Measurements from ENCODE around the gene GAPT. TPM values are rescaled to one million over a fixed set of nuclear protein-coding genes. Genes with fewer than 3 reads are reported as not detected.

GAPT gene
- total RNA-seq, 1 experiment from 2014 or later = not detected

DNA sequence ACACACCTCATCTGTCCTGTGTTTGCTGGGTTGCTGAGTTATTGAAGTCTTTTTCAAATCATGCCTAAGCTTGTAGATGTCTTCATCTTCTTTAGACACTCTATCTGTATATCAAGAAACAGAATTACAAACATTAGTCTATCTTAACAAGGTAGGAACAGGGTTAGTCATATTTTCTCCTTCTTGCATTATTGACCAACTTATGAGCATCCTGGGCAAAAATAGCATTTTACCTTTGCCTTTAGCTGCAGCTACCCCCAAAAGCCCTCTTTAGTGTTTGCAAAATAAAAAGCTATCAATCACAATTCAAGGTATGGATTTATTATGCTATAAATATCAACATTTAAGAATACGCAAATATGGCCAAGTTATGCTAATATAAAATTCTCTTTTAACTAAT lies 34.7 kb upstream of the GAPT start:
- Histone ChIP-seq H3K4me3 (peak overlapping the region; percentile 93), H3K4me1 (replicated peaks) (peaks cover 38% of the 10 kb centered on the region), H3K36me3 (peaks cover 84% of the 10 kb centered on the region), H3K27ac (no peak overlapping the region), H3K9me3 (replicated peaks) (no peaks in the 10 kb centered on the region), H3K27me3 (replicated peaks) (no peaks in the 10 kb centered on the region)
- no peak for DNase-seq (ENCODE audit: low read depth in 1 of 2, low spot score in 2 of 2)

DNA sequence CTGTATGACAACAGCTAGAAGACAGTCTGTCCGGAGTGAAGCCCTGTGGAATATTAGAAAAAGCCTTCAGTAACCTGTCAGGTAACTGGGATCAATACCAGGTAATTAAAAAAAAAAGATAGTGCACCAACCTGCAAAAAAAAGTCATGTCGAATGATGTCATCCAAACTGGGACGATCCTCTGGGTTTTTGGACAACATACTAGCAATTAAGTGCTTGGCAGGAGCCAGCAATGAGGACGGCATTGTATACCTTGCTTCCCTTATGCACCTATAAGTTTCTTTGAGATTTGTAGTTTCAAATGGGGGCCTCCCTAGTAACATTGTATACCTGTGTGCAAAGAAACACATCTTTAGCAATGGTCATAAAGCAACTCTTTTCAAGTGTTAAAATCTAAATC lies 34.2 kb upstream of the GAPT start:
- no peak overlapping the region for H3K27ac ChIP-seq
- peaks cover 43% of the 10 kb centered on the region for H3K4me1 ChIP-seq (replicated peaks)
- peaks cover 78% of the 10 kb centered on the region for H3K36me3 ChIP-seq
- H3K27me3 ChIP-seq (replicated peaks) = no peaks in the 10 kb centered on the region
- H3K9me3 ChIP-seq (replicated peaks) = no peaks in the 10 kb centered on the region
- DNase-seq (ENCODE audit: low read depth in 1 of 2, low spot score in 2 of 2) = no peak
- peak overlapping the region; percentile 93 for H3K4me3 ChIP-seq

DNA sequence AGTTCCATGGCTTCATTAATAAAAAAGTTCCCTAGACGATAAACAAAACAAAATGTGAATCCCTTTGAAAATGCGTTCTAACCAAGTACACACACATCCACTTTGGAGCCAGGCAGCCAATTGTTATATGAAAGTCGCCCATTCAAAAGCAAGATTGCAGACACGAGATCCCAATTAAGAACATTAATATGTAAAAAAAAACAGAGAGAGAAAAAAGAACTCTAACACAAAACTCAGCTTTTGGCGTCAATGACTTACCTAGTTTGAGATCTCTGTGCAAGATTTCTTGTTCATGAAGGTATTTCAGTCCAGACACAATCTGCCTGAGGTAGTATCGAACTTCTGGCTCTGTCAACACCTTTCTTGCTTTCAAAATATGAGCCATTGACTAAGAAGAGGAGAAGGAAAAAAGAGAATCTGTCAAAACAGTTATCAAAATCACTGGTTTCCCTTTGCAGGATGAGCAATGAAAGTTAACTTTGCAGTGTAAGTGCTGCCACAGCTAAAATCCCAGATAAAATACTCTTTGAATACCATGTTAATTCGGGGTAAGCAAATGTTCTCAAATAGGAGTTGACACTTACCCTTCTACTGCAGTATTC lies 33.0 kb upstream of the GAPT start:
- DNase-seq (ENCODE audit: low read depth in 1 of 2, low spot score in 2 of 2) = no peak
- Histone ChIP-seq H3K36me3 (peaks cover 66% of the 10 kb centered on the region), H3K27ac (peak overlapping the region; percentile 94), H3K4me1 (replicated peaks) (peaks cover 49% of the 10 kb centered on the region), H3K27me3 (replicated peaks) (no peaks in the 10 kb centered on the region), H3K4me3 (peak overlapping the region; percentile 93), H3K9me3 (replicated peaks) (no peaks in the 10 kb centered on the region)

DNA sequence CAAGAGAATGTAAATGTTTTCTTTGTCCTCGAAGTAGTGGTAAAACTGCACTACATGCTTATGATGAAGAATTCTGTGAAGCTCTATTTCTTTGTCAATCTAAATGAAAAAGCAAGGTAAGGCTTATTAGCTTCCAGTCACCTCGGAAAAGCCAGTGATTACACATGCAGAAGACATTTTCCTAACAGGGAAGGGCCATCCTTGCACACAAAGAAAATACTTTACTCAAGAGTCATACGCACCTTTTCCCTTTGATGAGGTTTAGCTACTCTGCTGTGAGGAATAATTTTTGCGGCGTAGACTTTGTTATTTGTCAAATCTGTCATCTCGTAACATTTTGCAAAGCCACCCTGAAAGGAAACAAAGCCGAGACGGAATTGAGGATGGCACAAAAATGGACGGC lies 32.5 kb upstream of the GAPT start:
- Histone ChIP-seq H3K27ac (peak overlapping the region; percentile 94), H3K27me3 (replicated peaks) (no peaks in the 10 kb centered on the region), H3K4me1 (replicated peaks) (peaks cover 49% of the 10 kb centered on the region), H3K36me3 (peaks cover 61% of the 10 kb centered on the region), H3K4me3 (peak overlapping the region; percentile 93), H3K9me3 (replicated peaks) (no peaks in the 10 kb centered on the region)
- DNase-seq (ENCODE audit: low read depth in 1 of 2, low spot score in 2 of 2) = peak in 1 of 2 experiments; percentile 55

DNA sequence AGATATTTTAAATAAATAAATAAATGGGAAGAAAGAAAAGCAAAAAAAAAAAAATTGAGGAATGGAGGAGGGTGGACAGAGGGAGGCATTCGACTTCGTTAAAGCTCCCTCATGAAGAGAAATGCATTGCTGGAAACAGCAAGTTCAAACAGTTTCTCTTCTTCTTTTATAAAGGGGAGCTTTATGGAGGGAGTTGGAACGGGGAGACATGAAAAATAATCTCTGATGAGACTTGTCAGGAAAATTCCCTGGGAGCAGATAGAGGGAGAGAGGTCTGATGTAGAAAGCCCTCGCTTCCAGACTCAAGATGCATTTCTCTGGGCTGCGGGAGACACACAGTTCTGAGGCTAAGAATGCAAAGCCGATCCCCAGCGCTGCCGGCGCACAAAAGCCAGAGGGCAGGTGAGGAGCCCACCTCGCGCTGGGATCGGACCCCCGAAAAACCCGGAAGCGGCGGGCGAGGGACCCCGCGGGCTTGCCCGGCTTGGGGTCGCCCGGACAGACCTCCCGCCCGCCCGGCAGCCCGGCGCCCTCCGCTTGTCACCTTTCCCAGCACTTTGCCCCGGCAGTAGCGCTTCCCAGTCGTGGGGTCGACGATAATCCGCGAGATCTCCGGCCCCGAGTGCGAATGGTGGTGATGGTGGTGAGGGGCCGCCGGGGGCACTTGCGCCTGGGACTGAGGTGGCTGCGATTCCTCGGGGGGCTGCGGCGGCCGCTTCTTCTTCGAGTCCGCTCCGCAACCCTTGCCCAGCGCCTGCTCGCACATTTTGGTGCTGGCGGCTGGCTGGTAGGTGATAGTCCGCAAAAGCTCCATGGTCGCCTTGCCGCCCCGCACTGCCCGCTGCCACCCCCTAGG lies 31.9 kb upstream of the GAPT start:
- Histone ChIP-seq H3K27ac (peak overlapping the region; percentile 94), H3K9me3 (replicated peaks) (no peaks in the 10 kb centered on the region), H3K4me1 (replicated peaks) (peaks cover 49% of the 10 kb centered on the region), H3K4me3 (peak overlapping the region; percentile 93), H3K36me3 (peaks cover 55% of the 10 kb centered on the region), H3K27me3 (replicated peaks) (no peaks in the 10 kb centered on the region)
- DNase-seq (ENCODE audit: low read depth in 1 of 2, low spot score in 2 of 2) = peak in 1 of 2 experiments; percentile 69

DNA sequence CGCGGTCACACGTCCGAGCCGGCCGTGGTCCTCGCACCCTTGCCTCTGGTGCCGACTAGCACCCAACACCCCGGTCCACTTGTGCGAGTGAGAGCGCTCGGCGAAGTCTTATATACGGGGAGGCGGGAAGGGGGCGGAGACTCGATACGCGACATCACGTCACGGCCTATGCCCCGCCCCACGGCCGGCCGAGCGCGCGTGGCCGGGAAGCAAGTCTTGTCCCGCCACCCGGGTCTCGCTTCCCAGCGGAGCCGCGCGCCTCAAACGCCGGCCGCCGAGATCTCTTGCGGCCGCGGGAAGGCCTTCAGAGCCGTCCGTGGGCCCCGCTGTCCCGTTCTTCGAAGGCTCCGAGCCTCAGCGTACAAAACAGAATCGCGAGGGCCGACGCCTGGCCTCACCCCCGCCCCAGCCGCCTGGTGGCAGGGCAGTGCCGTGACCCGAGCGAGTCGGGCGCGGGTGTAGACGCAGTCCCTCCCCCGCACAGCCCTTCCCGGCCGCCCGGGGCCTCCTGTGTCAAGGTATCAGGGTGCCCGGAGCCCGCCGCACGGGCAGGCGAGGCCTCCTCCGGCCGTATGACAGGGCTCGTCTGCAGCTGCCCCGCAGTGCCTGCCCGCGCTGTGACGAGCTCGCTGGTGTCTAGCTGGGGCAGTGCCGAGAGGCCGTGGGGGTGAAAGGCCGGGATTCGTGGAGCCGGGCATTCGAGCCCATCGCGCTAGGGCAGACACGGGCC lies 31.1 kb upstream of the GAPT start, which contains the start of gene PLK2:
PLK2 (minus strand) TSS at position 85 of the 730 bp plus-strand sequence. CDS start 127 bp downstream, outside the sequence.
- H3K27me3 ChIP-seq (replicated peaks) = no peaks in the 10 kb centered on the region
- H3K9me3 ChIP-seq (replicated peaks) = no peaks in the 10 kb centered on the region
- H3K4me1 ChIP-seq (replicated peaks) = peaks cover 44% of the 10 kb centered on the region
- peak; percentile 94 to 99 for DNase-seq (ENCODE audit: low read depth in 1 of 2, low spot score in 2 of 2)
- H3K36me3 ChIP-seq = peaks cover 47% of the 10 kb centered on the region
- H3K27ac ChIP-seq = peak within 1 kb of the TSS; percentile 94
- peak within 1 kb of the TSS; percentile 93 for H3K4me3 ChIP-seq

DNA sequence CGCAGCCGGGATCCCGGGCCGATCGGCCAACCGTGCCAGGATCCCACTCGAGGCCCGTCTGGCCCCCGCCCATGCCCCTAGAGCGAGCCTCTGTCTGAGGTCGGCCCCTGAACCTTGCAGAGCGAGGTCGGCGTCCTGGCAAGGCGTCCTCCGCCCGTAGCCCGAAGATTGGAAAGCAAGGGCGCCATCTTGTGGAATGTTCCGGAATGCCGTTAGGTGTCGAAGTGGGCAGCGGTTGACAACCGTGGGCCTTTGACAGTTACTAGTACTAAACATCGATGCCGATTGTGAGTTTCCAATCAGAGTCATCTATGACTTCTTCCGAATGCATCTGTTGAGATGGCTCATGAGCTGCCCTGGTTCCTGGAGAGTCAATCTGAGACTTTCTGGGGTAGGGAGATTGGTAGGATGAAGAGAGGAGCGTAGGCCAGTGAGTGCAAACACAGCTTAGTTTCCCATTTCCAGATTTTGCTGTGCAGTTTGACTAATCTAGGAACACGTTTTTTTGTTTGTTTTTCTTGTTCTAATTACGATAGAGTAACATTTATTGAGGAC lies 30.4 kb upstream of the GAPT start:
- peak; percentile 89 to 95 for DNase-seq (ENCODE audit: low read depth in 1 of 2, low spot score in 2 of 2)

DNA sequence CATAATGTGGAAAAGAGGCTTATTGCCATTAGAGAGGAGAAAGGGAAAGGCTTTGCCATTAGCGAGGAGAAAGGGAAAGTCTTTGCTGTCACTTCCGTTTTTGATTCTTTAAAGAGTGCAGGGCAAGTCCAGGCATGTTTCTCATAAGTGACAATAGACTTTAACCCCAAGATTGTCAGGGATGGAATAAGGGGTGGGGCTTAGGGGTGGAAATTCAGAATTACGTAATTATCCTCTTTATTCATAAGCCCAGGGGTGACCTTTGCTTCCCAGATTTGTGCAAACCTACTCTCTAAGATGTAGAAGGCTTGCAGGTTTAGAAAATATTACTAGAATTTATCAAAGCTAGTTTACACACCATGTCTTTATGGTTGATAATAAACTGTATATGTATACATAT lies 29.1 kb upstream of the GAPT start:
- Histone ChIP-seq H3K36me3 (peaks cover 27% of the 10 kb centered on the region), H3K4me1 (replicated peaks) (peaks cover 33% of the 10 kb centered on the region), H3K9me3 (replicated peaks) (no peaks in the 10 kb centered on the region), H3K27me3 (replicated peaks) (no peaks in the 10 kb centered on the region), H3K4me3 (no peak overlapping the region), H3K27ac (peak overlapping the region; percentile 94)
- DNase-seq (ENCODE audit: low read depth in 1 of 2, low spot score in 2 of 2) = peak in 1 of 2 experiments; percentile 70

More for the DNA sequence above, 30.4 kb upstream of the GAPT start:
- no peaks in the 10 kb centered on the region for H3K27me3 ChIP-seq (replicated peaks)
- peak overlapping the region; percentile 94 for H3K27ac ChIP-seq
- peaks cover 38% of the 10 kb centered on the region for H3K4me1 ChIP-seq (replicated peaks)
- H3K9me3 ChIP-seq (replicated peaks) = no peaks in the 10 kb centered on the region
- peak overlapping the region; percentile 93 for H3K4me3 ChIP-seq
- H3K36me3 ChIP-seq = peaks cover 40% of the 10 kb centered on the region

DNA sequence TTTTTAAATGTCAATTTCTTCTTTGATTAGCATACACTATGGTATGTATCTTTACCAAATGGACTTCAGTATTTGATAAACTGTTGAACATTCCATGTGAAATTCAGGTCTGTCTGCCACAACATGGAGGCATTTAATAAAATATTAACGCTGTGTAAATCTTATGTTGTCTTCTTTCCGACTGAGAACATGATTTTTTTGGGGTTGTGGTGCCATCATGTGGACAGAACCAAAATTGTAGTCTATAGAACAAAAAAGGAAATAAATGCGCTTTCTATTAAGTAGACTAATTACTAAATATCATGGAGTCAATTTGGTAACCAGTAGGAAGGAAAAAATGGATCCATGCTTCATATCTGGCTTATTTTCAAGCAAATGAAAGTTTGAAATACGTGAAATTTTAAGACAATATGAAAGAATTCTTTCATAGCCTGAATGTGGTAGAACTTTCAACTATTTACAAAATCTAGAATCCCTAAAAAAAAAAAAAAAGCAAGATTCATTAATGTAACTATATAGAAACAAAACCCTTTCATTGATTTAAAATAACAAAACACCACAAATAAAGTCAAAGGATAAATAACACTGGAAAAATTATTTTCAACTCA lies 28.5 kb upstream of the GAPT start:
- no peak for DNase-seq (ENCODE audit: low read depth in 1 of 2, low spot score in 2 of 2)
- H3K27ac ChIP-seq = peak overlapping the region; percentile 94

DNA sequence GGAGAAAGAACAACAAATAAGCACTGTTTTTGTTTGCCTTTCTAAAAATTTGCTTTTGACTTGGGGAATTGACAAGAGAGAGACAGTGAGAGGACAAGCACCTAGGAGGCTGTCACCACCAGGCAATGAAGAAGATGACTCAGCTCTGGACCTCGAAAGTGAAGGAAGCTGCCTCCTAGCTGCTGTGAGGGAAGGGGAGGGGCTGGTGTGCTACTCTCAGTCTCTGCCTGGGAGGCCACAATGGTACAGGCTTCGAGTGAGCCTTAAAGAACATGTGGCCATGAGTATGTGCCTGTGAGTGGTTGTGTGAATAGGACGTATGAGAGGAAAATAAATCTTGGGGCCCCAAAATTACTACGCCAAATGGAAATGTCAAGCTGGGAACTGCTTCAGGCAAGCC lies 24.3 kb upstream of the GAPT start:
- no peak overlapping the region for H3K4me3 ChIP-seq
- DNase-seq (ENCODE audit: low read depth in 1 of 2, low spot score in 2 of 2) = peak; percentile 66 to 75
- H3K27ac ChIP-seq = no peak overlapping the region
- peaks cover 17% of the 10 kb centered on the region for H3K4me1 ChIP-seq (replicated peaks)
- no peaks in the 10 kb centered on the region for H3K27me3 ChIP-seq (replicated peaks)
- H3K9me3 ChIP-seq (replicated peaks) = no peaks in the 10 kb centered on the region
- H3K36me3 ChIP-seq = no peaks in the 10 kb centered on the region

More for the DNA sequence above, 28.5 kb upstream of the GAPT start:
- peaks cover 21% of the 10 kb centered on the region for H3K36me3 ChIP-seq
- no peaks in the 10 kb centered on the region for H3K9me3 ChIP-seq (replicated peaks)
- peaks cover 34% of the 10 kb centered on the region for H3K4me1 ChIP-seq (replicated peaks)
- H3K4me3 ChIP-seq = no peak overlapping the region
- H3K27me3 ChIP-seq (replicated peaks) = no peaks in the 10 kb centered on the region

DNA sequence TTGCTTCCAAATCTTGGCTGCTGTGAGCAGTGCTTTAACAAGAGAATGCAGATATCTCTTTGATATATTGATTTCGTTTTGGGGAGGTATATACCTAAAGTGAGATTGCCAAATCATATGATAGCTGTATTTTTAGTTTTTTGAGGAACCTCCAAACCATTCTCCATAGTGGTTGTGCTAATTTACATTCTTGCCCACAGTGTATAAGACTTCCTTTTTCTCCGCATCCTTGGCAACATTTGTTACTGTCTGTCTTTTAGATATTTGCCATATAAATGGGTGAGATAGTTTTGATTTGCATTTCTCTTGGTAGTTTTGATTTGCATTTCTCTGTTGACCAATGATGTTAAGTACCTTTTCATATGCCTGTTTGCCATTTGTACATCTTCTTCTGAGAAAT lies 21.3 kb upstream of the GAPT start:
- Histone ChIP-seq H3K27me3 (replicated peaks) (no peaks in the 10 kb centered on the region), H3K9me3 (replicated peaks) (no peaks in the 10 kb centered on the region), H3K27ac (no peak overlapping the region), H3K36me3 (no peaks in the 10 kb centered on the region), H3K4me1 (replicated peaks) (peaks cover 10% of the 10 kb centered on the region), H3K4me3 (no peak overlapping the region)
- no peak for DNase-seq (ENCODE audit: low read depth in 1 of 2, low spot score in 2 of 2)

DNA sequence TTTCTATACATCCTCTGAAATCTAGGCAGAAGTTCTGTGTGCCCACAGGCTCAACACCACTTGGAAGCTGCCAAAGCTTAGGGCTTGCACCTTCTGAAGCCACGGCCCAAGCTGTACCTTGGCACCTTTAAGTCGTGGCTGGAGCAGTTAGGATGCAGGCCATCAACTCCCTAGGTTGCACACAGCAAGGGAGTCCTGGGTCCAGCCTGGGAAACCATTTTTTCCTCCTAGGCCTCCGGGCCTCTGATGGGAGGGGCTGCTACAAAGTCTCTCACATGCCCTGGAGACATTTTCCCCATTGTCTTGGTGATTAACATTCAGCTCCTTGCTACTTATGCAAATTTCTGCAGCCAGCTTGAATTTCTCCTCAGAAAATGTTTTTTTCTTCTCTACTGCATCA lies 15.8 kb upstream of the GAPT start:
- H3K36me3 ChIP-seq = no peaks in the 10 kb centered on the region
- H3K4me3 ChIP-seq = no peak overlapping the region
- no peak overlapping the region for H3K27ac ChIP-seq
- H3K4me1 ChIP-seq (replicated peaks) = 0 out of 2 replicates have a peak, but pooled peaks cover 5% of the 10 kb centered on the region
- no peaks in the 10 kb centered on the region for H3K27me3 ChIP-seq (replicated peaks)
- no peaks in the 10 kb centered on the region for H3K9me3 ChIP-seq (replicated peaks)
- DNase-seq (ENCODE audit: low read depth in 1 of 2, low spot score in 2 of 2) = no peak

DNA sequence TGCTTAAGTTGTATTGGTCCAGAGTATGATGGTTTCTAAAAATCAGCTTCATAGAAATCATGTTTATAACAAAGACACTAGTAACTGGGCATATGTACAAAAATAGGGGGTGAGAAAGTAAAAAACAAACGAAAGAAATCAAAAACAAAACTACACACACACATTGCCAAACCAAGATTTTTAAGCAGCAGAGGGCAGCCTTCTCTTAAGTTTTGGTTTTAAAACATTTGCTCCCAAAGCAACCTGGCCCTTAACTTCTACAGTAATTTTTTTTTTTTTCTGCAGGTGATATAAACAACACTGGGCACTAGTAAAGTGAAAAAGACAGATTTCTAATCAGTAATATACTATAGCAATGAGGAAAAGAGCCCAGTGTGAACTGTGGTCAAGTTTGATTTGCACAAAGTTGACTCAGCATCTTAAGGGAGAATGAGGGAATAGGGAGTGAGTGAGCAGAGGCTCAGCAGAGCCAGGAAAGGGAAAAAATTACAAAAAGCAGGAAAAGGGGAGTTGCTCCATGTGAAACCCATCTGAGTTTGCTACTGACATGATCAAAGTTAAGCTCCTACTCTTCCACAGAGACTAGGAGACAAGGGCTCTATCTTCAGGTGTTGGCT lies 13.4 kb upstream of the GAPT start:
- DNase-seq (ENCODE audit: low read depth in 1 of 2, low spot score in 2 of 2) = no peak
- H3K4me3 ChIP-seq = no peak overlapping the region
- no peak overlapping the region for H3K27ac ChIP-seq
- H3K27me3 ChIP-seq (replicated peaks) = no peaks in the 10 kb centered on the region
- no peaks in the 10 kb centered on the region for H3K9me3 ChIP-seq (replicated peaks)
- 0 out of 2 replicates have a peak, but pooled peaks cover 5% of the 10 kb centered on the region for H3K4me1 ChIP-seq (replicated peaks)
- H3K36me3 ChIP-seq = no peaks in the 10 kb centered on the region

All from SJSA1 (cell line).